GM12875 (cell line): ENCODE measurements around the gene RIC8A.
"Not testable (repeated sequence)": the region's sequence is repeated elsewhere in the genome, so short reads cannot be mapped to it uniquely, and the experiment has no call there.

Source experiments
- H3K4me3 ChIP-seq: one replicate; pipeline ENCODE4 v1.5.1; 2011; ENCODE audit warnings: low read depth, low read length, control low read depth
- CTCF ChIP-seq: IDR thresholded peaks from 2 replicates; pipeline ENCODE4 v1.5.1; 2011; ENCODE audit warnings: low read depth, mild to moderate bottlenecking, control low read depth, inconsistent platforms, low read length, moderate library complexity, borderline replicate concordance; ENCODE audit not compliant: insufficient read depth

Gene RIC8A

DNA sequence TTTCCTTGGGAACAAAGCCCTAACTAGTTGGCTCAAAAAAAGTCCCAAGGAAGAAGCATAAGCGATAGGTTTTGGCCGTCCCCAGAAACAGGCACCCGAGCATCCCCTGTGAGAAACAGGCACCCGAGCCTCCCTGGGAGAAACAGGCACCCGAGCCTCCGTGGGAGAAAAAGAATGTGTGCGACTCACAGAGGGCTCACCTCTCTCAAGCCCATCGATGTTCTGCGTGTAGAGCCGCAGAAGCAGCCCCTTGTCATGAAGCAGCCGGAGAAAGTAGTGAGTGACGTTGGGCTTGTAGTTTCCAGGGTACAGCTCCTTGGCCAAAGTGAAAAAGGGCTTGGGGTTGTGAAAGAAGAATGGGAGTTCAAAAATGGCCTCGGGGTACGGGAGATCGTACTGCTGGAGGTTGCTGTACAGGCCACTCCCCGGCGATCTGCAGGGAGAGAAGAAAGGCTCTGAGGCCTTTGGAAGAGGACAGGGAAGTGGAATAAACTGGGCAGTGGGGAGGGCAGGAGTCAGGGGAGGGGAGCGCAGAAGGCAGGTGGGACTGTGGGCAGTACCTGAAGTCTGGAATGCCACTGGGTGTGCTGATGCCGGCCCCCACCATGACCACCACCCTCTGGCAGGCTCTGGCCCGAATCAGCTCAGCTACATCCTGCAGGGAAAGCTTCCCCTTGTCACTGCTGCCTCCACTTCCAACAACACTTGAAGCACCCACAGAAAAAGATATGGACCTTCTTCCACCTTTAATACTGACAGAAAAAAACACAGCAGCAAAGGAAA is 25.5 kb downstream of the RIC8A start:
- no peak for TF ChIP-seq CTCF
- no peak overlapping the region for H3K4me3 ChIP-seq

GRCh38 chr11:235180-235579 is 27.7 kb downstream of the RIC8A start:
- H3K4me3 ChIP-seq: peak overlapping the region; percentile 85
- no peak for TF ChIP-seq CTCF

GRCh38 chr11:235609-235996 is 28.1 kb downstream of the RIC8A start:
- no peak for TF ChIP-seq CTCF
- peak overlapping the region; percentile 85 for H3K4me3 ChIP-seq

DNA sequence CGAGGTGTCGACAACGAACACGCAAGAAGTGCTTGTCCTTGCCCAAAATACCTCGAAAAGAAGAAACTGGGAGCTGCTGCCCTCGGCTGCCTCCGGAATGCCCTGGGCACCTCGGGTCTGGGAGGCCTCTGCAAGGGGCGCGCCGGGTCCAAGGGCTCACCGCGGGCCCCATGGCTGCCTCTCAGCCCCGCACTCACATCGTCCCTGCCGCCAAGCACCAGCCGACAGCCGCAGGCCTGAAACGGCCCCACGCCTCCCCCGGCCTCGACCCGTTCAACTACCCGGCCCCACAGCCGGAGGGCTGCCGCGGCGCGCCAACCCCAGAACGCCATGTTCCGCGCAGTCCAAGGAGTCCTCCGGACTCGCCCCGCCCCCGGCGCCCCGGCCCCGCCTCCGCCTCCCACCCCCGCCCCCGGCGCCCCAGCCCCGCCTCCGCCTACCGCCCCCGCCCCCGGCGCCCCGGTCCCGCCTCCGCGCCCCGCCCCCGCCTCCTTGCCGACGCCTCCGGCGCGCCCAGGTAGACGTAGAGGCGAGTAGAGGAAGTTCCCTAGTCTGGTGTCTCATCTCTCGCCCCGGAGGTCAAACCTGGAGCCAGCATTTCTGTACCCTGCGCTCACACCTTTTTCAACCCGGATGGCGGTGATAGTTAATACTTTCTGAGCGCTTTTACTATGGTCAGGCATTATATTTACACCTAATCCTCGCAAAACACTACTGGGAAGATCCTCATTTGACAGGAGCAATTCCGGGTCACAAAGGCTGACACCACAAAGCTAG is 28.7 kb downstream of the RIC8A start, which contains the start of gene SIRT3:
SIRT3 (minus strand) TSS at position 346 of the 777 bp plus-strand sequence; CDS start at position 332, 14 bp downstream.
- TF ChIP-seq CTCF: no peak
- H3K4me3 ChIP-seq: peak within 1 kb of the TSS; percentile 85

DNA sequence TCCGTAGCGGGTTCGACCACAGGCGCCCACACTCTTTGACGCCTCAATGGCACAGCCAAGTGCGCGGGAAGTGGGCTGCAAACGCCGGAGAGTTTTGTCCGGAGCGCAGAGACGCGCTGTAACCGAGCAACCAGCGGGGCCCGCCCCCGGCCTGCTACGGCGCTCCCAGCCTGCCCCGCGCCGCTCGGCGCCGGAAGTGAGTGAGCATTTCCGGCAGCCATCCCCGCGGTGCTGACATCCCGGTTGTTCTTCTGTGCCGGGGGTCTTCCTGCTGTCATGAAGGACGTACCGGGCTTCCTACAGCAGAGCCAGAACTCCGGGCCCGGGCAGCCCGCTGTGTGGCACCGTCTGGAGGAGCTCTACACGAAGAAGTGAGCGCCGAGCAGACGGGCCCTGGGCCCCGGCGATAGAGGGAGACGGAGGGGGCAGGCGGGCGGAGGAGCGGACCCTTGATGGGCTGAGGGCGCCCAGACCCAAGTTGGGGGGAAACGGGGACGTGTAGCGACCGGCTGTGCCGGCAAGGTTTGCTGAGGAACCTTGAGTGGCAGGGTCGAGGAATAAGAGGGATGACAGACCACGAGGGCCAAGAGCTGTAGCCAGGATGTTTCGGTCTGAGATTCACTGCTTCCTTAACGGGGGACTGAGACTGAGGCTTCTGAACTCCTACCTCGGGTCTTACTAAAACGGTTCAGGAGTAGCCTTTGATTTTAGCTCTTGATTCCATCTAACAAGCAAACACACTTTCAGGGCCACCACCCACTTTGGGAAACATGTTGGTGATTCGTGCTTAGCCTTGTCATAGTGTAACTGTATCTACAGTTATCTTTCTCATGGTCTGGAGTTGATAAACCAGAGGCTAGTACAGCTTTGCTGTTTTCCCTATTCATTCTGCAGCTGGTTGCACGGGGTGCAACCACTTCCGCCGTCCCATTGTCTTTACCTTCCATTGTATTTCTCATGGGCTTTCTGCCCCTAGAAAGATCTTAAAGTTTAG is 29.6 kb downstream of the RIC8A start, which contains the start of gene PSMD13:
PSMD13 (plus strand) TSS at position 203 of the 994 bp plus-strand sequence; CDS start at position 277, 74 bp downstream.
- TF ChIP-seq CTCF: no peak
- H3K4me3 ChIP-seq: peak within 1 kb of the TSS; percentile 85

DNA sequence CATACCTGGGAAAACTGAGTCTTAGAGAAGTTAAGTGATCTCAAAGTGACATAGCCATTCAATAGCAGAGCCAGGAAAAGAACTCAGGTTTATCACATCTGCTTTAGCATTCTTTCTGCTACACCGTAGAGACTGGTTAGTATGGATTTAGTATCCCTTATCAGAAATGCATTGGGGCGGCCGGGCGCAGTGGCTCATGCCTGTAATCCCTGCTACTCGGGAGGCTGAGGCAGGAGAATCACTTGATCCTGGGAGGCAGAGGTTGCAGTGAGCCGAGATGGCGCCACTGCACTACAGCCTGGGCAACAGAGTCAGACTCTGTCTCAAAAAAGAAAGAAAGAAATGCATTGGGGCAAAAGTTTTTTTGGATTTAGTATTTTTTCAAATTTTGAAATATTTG is 30.8 kb downstream of the RIC8A start:
- H3K4me3 ChIP-seq: not testable (repeated sequence)

DNA sequence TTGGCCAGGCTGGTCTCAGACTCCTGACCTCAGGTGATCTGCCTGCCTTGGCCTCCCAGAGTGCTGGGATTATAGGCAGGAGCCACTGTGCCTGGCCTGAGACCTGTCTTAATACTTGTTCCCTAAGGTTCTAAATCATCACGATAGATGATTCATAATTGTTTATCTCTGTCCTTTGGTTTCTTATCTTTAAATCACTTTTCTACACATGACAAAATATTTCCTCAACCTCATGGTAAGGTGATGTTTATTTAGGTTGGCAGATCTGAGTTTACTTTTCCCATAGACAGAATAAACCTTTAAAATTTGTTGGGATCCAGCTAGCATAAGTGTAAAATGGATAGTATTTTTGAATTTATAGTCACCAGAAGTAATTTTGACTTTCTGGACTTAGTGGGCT is 32.8 kb downstream of the RIC8A start:
- no peak overlapping the region for H3K4me3 ChIP-seq
- TF ChIP-seq CTCF: no peak
